ENCODE results near the gene CDH13.

The CDH13 gene

GRCh38 chr16:83447560-83447959 is 820.8 kb downstream of the CDH13 start:
- Histone ChIP-seq H3K36me3 (ENCODE audit: control insufficient read depth in 1 of 2, insufficient read depth in 2 of 2, low read depth in 1 of 2, low read length in 2 of 2) (no peaks in the 10 kb centered on the region), H3K23ac (ENCODE audit: low read length in 2 of 2) (no peak overlapping the region), H3K9ac (ENCODE audit: low read length) (no peak overlapping the region), H2BK12ac (ENCODE audit: low read length in 2 of 2) (no peak overlapping the region), H2AK5ac (ENCODE audit: low read length, severe bottlenecking) (no peak overlapping the region), H2BK120ac (ENCODE audit: low read depth, low read length) (no peak overlapping the region), H3K18ac (ENCODE audit: low read depth in 1 of 2, low read length in 2 of 2) (no peak overlapping the region), H3K79me1 (replicated peaks; ENCODE audit: low read length, poor library complexity, severe bottlenecking) (no peaks in the 10 kb centered on the region), H2BK5ac (ENCODE audit: low read depth, low read length, poor library complexity, severe bottlenecking) (no peak overlapping the region), H3K27ac (ENCODE audit: low read length, poor library complexity, severe bottlenecking) (no peak overlapping the region), H3K4me2 (ENCODE audit: low read length, poor library complexity, severe bottlenecking) (no peak overlapping the region), H3K4ac (ENCODE audit: low read depth in 1 of 2, low read length in 2 of 2) (no peak overlapping the region), H3K14ac (ENCODE audit: low read length in 2 of 2) (no peak overlapping the region), H2AFZ (ENCODE audit: low read depth, low read length) (no peak overlapping the region), H2BK15ac (ENCODE audit: low read depth, poor library complexity, severe bottlenecking) (no peak overlapping the region), H3K9me3 (ENCODE audit: control insufficient read depth, low read length) (no peaks in the 10 kb centered on the region), H3K4me1 (ENCODE audit: control insufficient read depth, insufficient read depth, low read depth, low read length) (no peaks in the 10 kb centered on the region), H4K91ac (ENCODE audit: low read length) (no peak overlapping the region), H3K4me3 (ENCODE audit: insufficient read depth in 1 of 2, low read depth in 1 of 2, low read length in 2 of 2) (no peak overlapping the region), H3K27me3 (ENCODE audit: control insufficient read depth in 1 of 2, insufficient read depth in 1 of 2, low read length in 2 of 2) (no peaks in the 10 kb centered on the region), H4K8ac (ENCODE audit: low read length) (no peak overlapping the region)
- WGBS = 50% methylated on average over 2 of the region's 2 CpGs
- DNase-seq = no peak

DNA sequence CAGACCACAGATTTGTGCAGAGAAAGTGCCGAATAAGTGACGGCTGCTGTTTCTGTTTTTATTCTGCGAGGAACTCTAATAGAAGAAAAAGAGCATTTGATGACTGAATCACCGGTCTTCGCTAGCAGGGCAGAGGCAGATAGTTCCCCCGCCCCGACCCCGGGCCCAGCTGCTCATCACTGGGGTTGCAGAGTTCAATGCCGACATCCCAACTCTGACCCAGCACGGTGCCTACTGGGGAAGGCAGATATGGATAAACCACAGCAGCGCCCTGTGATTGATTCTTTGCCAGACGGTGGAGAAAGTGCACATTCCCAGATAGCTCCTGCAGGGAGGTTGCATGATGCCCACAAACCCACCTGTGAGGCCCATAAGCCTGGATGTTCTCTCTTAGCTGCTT is 823.1 kb downstream of the CDH13 start:
- DNase-seq = no peak
- no peaks in the 10 kb centered on the region for H3K36me3 ChIP-seq (ENCODE audit: control insufficient read depth in 1 of 2, insufficient read depth in 2 of 2, low read depth in 1 of 2, low read length in 2 of 2)
- 93% methylated on average over 12 of the region's 12 CpGs for WGBS

DNA sequence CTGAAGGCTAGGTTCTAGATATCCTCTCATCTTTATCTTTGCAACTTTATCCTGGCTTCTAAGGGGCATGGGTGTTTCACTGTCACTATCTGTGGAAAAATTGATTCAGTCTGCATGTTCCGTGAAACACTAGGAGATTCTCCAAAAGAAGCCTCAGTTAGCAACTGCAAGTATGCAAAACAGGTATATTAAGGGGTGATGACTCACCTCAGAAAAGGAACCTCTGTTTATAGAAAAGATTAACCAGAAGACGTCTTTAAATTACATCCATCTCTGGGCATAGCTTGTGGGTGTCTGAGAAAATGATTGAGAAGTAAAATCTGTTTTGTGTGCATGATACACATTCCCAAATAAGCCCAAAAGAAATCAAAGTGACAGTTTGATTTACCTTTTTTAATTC is 827.2 kb downstream of the CDH13 start:
- Histone ChIP-seq H3K4me1 (ENCODE audit: control insufficient read depth, insufficient read depth, low read depth, low read length) (peaks cover 2% of the 10 kb centered on the region), H4K91ac (ENCODE audit: low read length) (no peak overlapping the region), H4K8ac (ENCODE audit: low read length) (no peak overlapping the region), H3K79me1 (replicated peaks; ENCODE audit: low read length, poor library complexity, severe bottlenecking) (no peaks in the 10 kb centered on the region), H2BK15ac (ENCODE audit: low read depth, poor library complexity, severe bottlenecking) (no peak overlapping the region), H3K23ac (ENCODE audit: low read length in 2 of 2) (no peak overlapping the region), H3K27me3 (ENCODE audit: control insufficient read depth in 1 of 2, insufficient read depth in 1 of 2, low read length in 2 of 2) (no peaks in the 10 kb centered on the region), H3K27ac (ENCODE audit: low read length, poor library complexity, severe bottlenecking) (no peak overlapping the region), H3K9ac (ENCODE audit: low read length) (no peak overlapping the region), H3K14ac (ENCODE audit: low read length in 2 of 2) (no peak overlapping the region), H2BK12ac (ENCODE audit: low read length in 2 of 2) (no peak overlapping the region), H2AFZ (ENCODE audit: low read depth, low read length) (no peak overlapping the region), H2AK5ac (ENCODE audit: low read length, severe bottlenecking) (no peak overlapping the region), H3K9me3 (ENCODE audit: control insufficient read depth, low read length) (no peaks in the 10 kb centered on the region), H3K36me3 (ENCODE audit: control insufficient read depth in 1 of 2, insufficient read depth in 2 of 2, low read depth in 1 of 2, low read length in 2 of 2) (no peaks in the 10 kb centered on the region), H2BK120ac (ENCODE audit: low read depth, low read length) (no peak overlapping the region), H2BK5ac (ENCODE audit: low read depth, low read length, poor library complexity, severe bottlenecking) (no peak overlapping the region), H3K18ac (ENCODE audit: low read depth in 1 of 2, low read length in 2 of 2) (no peak overlapping the region), H3K4ac (ENCODE audit: low read depth in 1 of 2, low read length in 2 of 2) (no peak overlapping the region), H3K4me2 (ENCODE audit: low read length, poor library complexity, severe bottlenecking) (no peak overlapping the region), H3K4me3 (ENCODE audit: insufficient read depth in 1 of 2, low read depth in 1 of 2, low read length in 2 of 2) (no peak overlapping the region)
- 86% methylated on average over 1 of the region's 2 CpGs for WGBS
- DNase-seq = no peak

More for the DNA sequence above, 823.1 kb downstream of the CDH13 start:
- H3K27me3 ChIP-seq (ENCODE audit: control insufficient read depth in 1 of 2, insufficient read depth in 1 of 2, low read length in 2 of 2) = no peaks in the 10 kb centered on the region
- H2AK5ac ChIP-seq (ENCODE audit: low read length, severe bottlenecking) = no peak overlapping the region
- H4K91ac ChIP-seq (ENCODE audit: low read length) = no peak overlapping the region
- no peak overlapping the region for H2BK120ac ChIP-seq (ENCODE audit: low read depth, low read length)
- no peak overlapping the region for H3K4me2 ChIP-seq (ENCODE audit: low read length, poor library complexity, severe bottlenecking)
- H3K9ac ChIP-seq (ENCODE audit: low read length) = no peak overlapping the region
- no peak overlapping the region for H3K18ac ChIP-seq (ENCODE audit: low read depth in 1 of 2, low read length in 2 of 2)
- H3K4ac ChIP-seq (ENCODE audit: low read depth in 1 of 2, low read length in 2 of 2) = no peak overlapping the region
- H3K4me3 ChIP-seq (ENCODE audit: insufficient read depth in 1 of 2, low read depth in 1 of 2, low read length in 2 of 2) = no peak overlapping the region
- no peak overlapping the region for H3K14ac ChIP-seq (ENCODE audit: low read length in 2 of 2)
- no peak overlapping the region for H2BK12ac ChIP-seq (ENCODE audit: low read length in 2 of 2)
- no peak overlapping the region for H2AFZ ChIP-seq (ENCODE audit: low read depth, low read length)
- H3K79me1 ChIP-seq (replicated peaks; ENCODE audit: low read length, poor library complexity, severe bottlenecking) = no peaks in the 10 kb centered on the region
- no peak overlapping the region for H4K8ac ChIP-seq (ENCODE audit: low read length)
- H3K27ac ChIP-seq (ENCODE audit: low read length, poor library complexity, severe bottlenecking) = no peak overlapping the region
- no peaks in the 10 kb centered on the region for H3K9me3 ChIP-seq (ENCODE audit: control insufficient read depth, low read length)
- no peak overlapping the region for H2BK15ac ChIP-seq (ENCODE audit: low read depth, poor library complexity, severe bottlenecking)
- H3K23ac ChIP-seq (ENCODE audit: low read length in 2 of 2) = no peak overlapping the region
- peaks cover 2% of the 10 kb centered on the region for H3K4me1 ChIP-seq (ENCODE audit: control insufficient read depth, insufficient read depth, low read depth, low read length)
- H2BK5ac ChIP-seq (ENCODE audit: low read depth, low read length, poor library complexity, severe bottlenecking) = no peak overlapping the region

- Histone ChIP-seq H3K4me3 (ENCODE audit: insufficient read depth in 1 of 2, low read depth in 1 of 2, low read length in 2 of 2) (no peak overlapping the region), H3K14ac (ENCODE audit: low read length in 2 of 2) (no peak overlapping the region), H3K9ac (ENCODE audit: low read length) (no peak overlapping the region), H3K79me1 (replicated peaks; ENCODE audit: low read length, poor library complexity, severe bottlenecking) (no peaks in the 10 kb centered on the region), H3K9me3 (ENCODE audit: control insufficient read depth, low read length) (no peaks in the 10 kb centered on the region), H2BK15ac (ENCODE audit: low read depth, poor library complexity, severe bottlenecking) (no peak overlapping the region), H3K4me2 (ENCODE audit: low read length, poor library complexity, severe bottlenecking) (no peak overlapping the region), H2BK12ac (ENCODE audit: low read length in 2 of 2) (no peak overlapping the region), H3K27ac (ENCODE audit: low read length, poor library complexity, severe bottlenecking) (no peak overlapping the region), H3K4me1 (ENCODE audit: control insufficient read depth, insufficient read depth, low read depth, low read length) (peaks cover 2% of the 10 kb centered on the region), H4K91ac (ENCODE audit: low read length) (no peak overlapping the region), H2AK5ac (ENCODE audit: low read length, severe bottlenecking) (no peak overlapping the region), H3K36me3 (ENCODE audit: control insufficient read depth in 1 of 2, insufficient read depth in 2 of 2, low read depth in 1 of 2, low read length in 2 of 2) (no peaks in the 10 kb centered on the region), H3K27me3 (ENCODE audit: control insufficient read depth in 1 of 2, insufficient read depth in 1 of 2, low read length in 2 of 2) (no peaks in the 10 kb centered on the region), H3K4ac (ENCODE audit: low read depth in 1 of 2, low read length in 2 of 2) (no peak overlapping the region), H2AFZ (ENCODE audit: low read depth, low read length) (no peak overlapping the region), H2BK5ac (ENCODE audit: low read depth, low read length, poor library complexity, severe bottlenecking) (no peak overlapping the region), H4K8ac (ENCODE audit: low read length) (no peak overlapping the region), H3K23ac (ENCODE audit: low read length in 2 of 2) (no peak overlapping the region), H2BK120ac (ENCODE audit: low read depth, low read length) (no peak overlapping the region), H3K18ac (ENCODE audit: low read depth in 1 of 2, low read length in 2 of 2) (no peak overlapping the region)
- 95% methylated on average over 6 of the region's 6 CpGs for WGBS
- DNase-seq = no peak
Measured at GRCh38 chr16:83455716-83456115, 828.9 kb downstream of the CDH13 start.
